K562 (cell line): ENCODE measurements around the gene OLFM4. TPM values are rescaled to one million over a fixed set of nuclear protein-coding genes. Genes with fewer than 3 reads are reported as not detected.

ENCODE experiments used
- ATAC-seq: fragments of 200-7000 bp; cut with Tn5 transposase; 3 replicates; pipeline ENCODE4 v1.9.1; 2020; ENCODE audit warnings: moderate library complexity
- BruUV-seq: library from RNA; stranded (reverse); fragments of 400-500 nt; replicated peaks from 2 replicates; lab custom pipeline; 2021; lab: Mats Ljungman, UMichigan
- CTCF ChIA-PET: fragments of 300-600 bp; formaldehyde crosslinking; extraction: SDS; loops from one replicate; lab custom pipeline; 2021; ENCODE audit warnings: low intra/inter-chr PET ratio; lab: Yijun Ruan, JAX
- POLR2A ChIA-PET: fragments of 300-600, 350-650 bp; sonication (Branson Sonifier 250); formaldehyde crosslinking; extraction: SDS; loops from one replicate; lab custom pipeline; 2021; ENCODE audit warnings: antibody characterized with exemption, inconsistent platforms; lab: Yijun Ruan, JAX
- DNase-seq, 4 experiments: peaks; one replicate each; pipeline versions ENCODE4 v3.0.0 to v3.0.0-alpha.2; 2011 to 2018; ENCODE audit warnings: low spot score in 3 of 4, mixed read lengths in 3 of 4; ENCODE audit errors: extremely low read depth in 1 of 4
- FAIRE-seq: peaks from 2 replicates; lab custom pipeline; 2011; peaks lifted over from hg19 to GRCh38; lab: Jason Lieb, UNC
- H2AFZ ChIP-seq: 2 replicates; pipeline ENCODE4 v1.6.0; 2011; ENCODE audit warnings: low read depth, low read length, control low read depth, inconsistent platforms
- H3K27ac ChIP-seq: fragments of 200-600 bp; 3 replicates; pipeline ENCODE4 v1.8.0; 2011; ENCODE audit warnings: low read depth, mild to moderate bottlenecking, control low read depth, inconsistent platforms, low read length, moderate library complexity, mixed read lengths; ENCODE audit errors: extremely low read depth
- H3K27me3 ChIP-seq, 2 experiments: fragments of 300-600 bp in 1 of 2; 2 replicates in 1 of 2; 3 replicates in 1 of 2; pipeline versions ENCODE4 v1.6.0 to v1.8.0; 2011; ENCODE audit warnings: inconsistent platforms in 2 of 2, low read length in 2 of 2, mild to moderate bottlenecking in 1 of 2, mixed read lengths in 1 of 2, moderate library complexity in 1 of 2; ENCODE audit not compliant: control insufficient read depth in 2 of 2, insufficient read depth in 2 of 2
- H3K36me3 ChIP-seq: fragments of 300-600 bp; 3 replicates; pipeline ENCODE4 v1.8.0; 2011; ENCODE audit warnings: mild to moderate bottlenecking, low read length, inconsistent platforms; ENCODE audit not compliant: control insufficient read depth, insufficient read depth
- H3K4me1 ChIP-seq, 2 experiments: fragments of 200-600 bp in 1 of 2; replicated peaks in 1 of 2; 2 replicates in 1 of 2; 3 replicates in 1 of 2; pipeline versions ENCODE4 v1.5.1 to v1.8.0; 2011; ENCODE audit warnings: inconsistent platforms in 2 of 2, low read length in 2 of 2, mild to moderate bottlenecking in 1 of 2, mixed read lengths in 1 of 2, moderate library complexity in 1 of 2; ENCODE audit not compliant: control insufficient read depth in 2 of 2, insufficient read depth in 2 of 2
- H3K4me2 ChIP-seq: 2 replicates; pipeline ENCODE4 v1.6.1; 2011; ENCODE audit warnings: low read length, control low read depth, inconsistent platforms, mixed read lengths; ENCODE audit not compliant: insufficient read depth
- H3K4me3 ChIP-seq: fragments of 200-600 bp; sonication (generic), shearing (Covaris generic); 2 replicates; pipeline ENCODE4 v1.5.1; 2016; ENCODE audit warnings: control low read depth, inconsistent platforms
- H3K79me2 ChIP-seq: fragments of 200-600 bp; 3 replicates; pipeline ENCODE4 v1.8.0; 2011; ENCODE audit warnings: low read length, inconsistent platforms; ENCODE audit not compliant: control insufficient read depth, insufficient read depth
- H3K9ac ChIP-seq, 2 experiments: 2 replicates each; pipeline versions ENCODE4 v1.6.0 to v1.6.1; 2011; ENCODE audit warnings: low read depth in 2 of 2, low read length in 2 of 2, control low read depth in 1 of 2, inconsistent platforms in 1 of 2, mild to moderate bottlenecking in 1 of 2, mixed read lengths in 1 of 2; ENCODE audit not compliant: insufficient read depth in 1 of 2
- H3K9me1 ChIP-seq: one replicate; pipeline ENCODE4 v1.6.0; 2011; ENCODE audit warnings: inconsistent platforms, mild to moderate bottlenecking, low read length, moderate library complexity; ENCODE audit not compliant: control insufficient read depth, insufficient read depth
- H3K9me3 ChIP-seq: replicated peaks from 2 replicates; pipeline ENCODE4 v1.5.1; 2011; ENCODE audit warnings: low read depth, low read length, inconsistent platforms; ENCODE audit not compliant: control insufficient read depth, insufficient read depth
- H4K20me1 ChIP-seq: replicated peaks from 2 replicates; pipeline ENCODE4 v1.6.1; 2011; ENCODE audit warnings: low read length, inconsistent platforms, mixed read lengths; ENCODE audit not compliant: control insufficient read depth, insufficient read depth
- HDAC1 ChIP-seq, 2 experiments: fragments of 450-650 bp; IDR thresholded peaks; 2 replicates each; pipeline ENCODE4 v1.6.1; 2016 to 2017; ENCODE audit warnings: inconsistent platforms in 1 of 2, mild to moderate bottlenecking in 1 of 2, moderate library complexity in 1 of 2
- MCM7 ChIP-seq, 2 experiments: fragments of 450-650 bp; IDR thresholded peaks; 2 replicates each; pipeline ENCODE4 v1.6.1; 2016 to 2018
- SRF ChIP-seq, 2 experiments: fragments of 250-450, 450-650 bp in 1 of 2; sonication (Bioruptor Pico) in 1 of 2; sonication (generic) in 1 of 2; formaldehyde crosslinking; IDR thresholded peaks; 2 replicates each; pipeline versions ENCODE4 v1.5.0 to v1.5.1; 2020 to 2022; ENCODE audit warnings: mild to moderate bottlenecking in 1 of 2, missing genetic modification reagents in 1 of 2
- TAF1 ChIP-seq: IDR thresholded peaks from 2 replicates; pipeline ENCODE4 v1.6.1; 2011; ENCODE audit warnings: mild to moderate bottlenecking, low read length, moderate library complexity; ENCODE audit not compliant: insufficient read depth, control insufficient read depth, severe bottlenecking; ENCODE audit errors: extremely low read depth
- ZNF589 ChIP-seq: fragments of 200-800 bp; sonication (Bioruptor generic); IDR thresholded peaks from 2 replicates; pipeline ENCODE4 v1.6.1; 2016; ENCODE audit warnings: low read depth, missing genetic modification characterization, missing compliant biosample characterization
- WGBS: fragments of 100-300 bp; shearing (Covaris generic); methylation state at CpG from one replicate; pipeline ENCODE4 v1.1.6; 2016; ENCODE audit warnings: low coverage, mixed read lengths; ENCODE audit not compliant: insufficient coverage; ENCODE audit errors: missing lambda C conversion rate; 5-methylcytosine and 5-hydroxymethylcytosine counted together
- in situ Hi-C: fragments of 300-500 bp; cut with MboI; formaldehyde crosslinking; loops from 4 replicates; pipeline ENCODE4 v1.15.0; 2018; ENCODE audit warnings: inconsistent platforms, mixed read lengths
- intact Hi-C: fragments of 100-400 bp; cut with micrococcal nuclease; formaldehyde crosslinking; loops from 2 replicates; pipeline ENCODE4 v1.14.2; 2022
- polyA plus RNA-seq, 8 experiments: library from polyadenylated mRNA; depleted of rRNA in 4 of 8; stranded (reverse) in 5 of 8; unstranded in 3 of 8; fragments of >200 nt; fragmentation: Nextera tagmentation in 2 of 8; fragmentation: Illumina TruSeq in 1 of 8; extraction: Ambion mirVana in 2 of 8; extraction: Trizol in 1 of 8; gene quantifications; 2 replicates each; pipeline versions ENCODE4 v1.2.1 to v1.2.3, GENCODE V29; 2011 to 2014; ENCODE audit warnings: inconsistent platforms in 1 of 8, missing spikeins in 1 of 8
- total RNA-seq, 7 experiments: library from RNA; depleted of rRNA in 6 of 7; stranded (reverse); fragments of >200 nt in 6 of 7; fragmentation: Illumina TruSeq in 2 of 7; extraction: Trizol in 2 of 7; gene quantifications; 2 replicates each; pipeline versions ENCODE4 v1.2.1 to v1.2.3, GENCODE V29; 2011 to 2021; ENCODE audit warnings: low replicate concordance in 1 of 7
- TF ChIP-seq, protein P1 (sequence below): sonication (generic); formaldehyde crosslinking; IDR thresholded peaks from 2 replicates; pipeline ENCODE4 v1.8.0; 2023; ENCODE audit warnings: mild to moderate bottlenecking, missing genetic modification reagents
- TF ChIP-seq, protein P2 (sequence below): IDR thresholded peaks from 2 replicates; pipeline ENCODE4 v1.6.1; 2011; ENCODE audit not compliant: insufficient read length; ENCODE audit errors: extremely low read depth

OLFM4 gene
- total and polyA plus RNA-seq, 9 of the 15 experiments (the other 6 are each of a cell fraction or from before 2014, with no cell fraction given) = not detected

- TF ChIP-seq, protein P1, sequence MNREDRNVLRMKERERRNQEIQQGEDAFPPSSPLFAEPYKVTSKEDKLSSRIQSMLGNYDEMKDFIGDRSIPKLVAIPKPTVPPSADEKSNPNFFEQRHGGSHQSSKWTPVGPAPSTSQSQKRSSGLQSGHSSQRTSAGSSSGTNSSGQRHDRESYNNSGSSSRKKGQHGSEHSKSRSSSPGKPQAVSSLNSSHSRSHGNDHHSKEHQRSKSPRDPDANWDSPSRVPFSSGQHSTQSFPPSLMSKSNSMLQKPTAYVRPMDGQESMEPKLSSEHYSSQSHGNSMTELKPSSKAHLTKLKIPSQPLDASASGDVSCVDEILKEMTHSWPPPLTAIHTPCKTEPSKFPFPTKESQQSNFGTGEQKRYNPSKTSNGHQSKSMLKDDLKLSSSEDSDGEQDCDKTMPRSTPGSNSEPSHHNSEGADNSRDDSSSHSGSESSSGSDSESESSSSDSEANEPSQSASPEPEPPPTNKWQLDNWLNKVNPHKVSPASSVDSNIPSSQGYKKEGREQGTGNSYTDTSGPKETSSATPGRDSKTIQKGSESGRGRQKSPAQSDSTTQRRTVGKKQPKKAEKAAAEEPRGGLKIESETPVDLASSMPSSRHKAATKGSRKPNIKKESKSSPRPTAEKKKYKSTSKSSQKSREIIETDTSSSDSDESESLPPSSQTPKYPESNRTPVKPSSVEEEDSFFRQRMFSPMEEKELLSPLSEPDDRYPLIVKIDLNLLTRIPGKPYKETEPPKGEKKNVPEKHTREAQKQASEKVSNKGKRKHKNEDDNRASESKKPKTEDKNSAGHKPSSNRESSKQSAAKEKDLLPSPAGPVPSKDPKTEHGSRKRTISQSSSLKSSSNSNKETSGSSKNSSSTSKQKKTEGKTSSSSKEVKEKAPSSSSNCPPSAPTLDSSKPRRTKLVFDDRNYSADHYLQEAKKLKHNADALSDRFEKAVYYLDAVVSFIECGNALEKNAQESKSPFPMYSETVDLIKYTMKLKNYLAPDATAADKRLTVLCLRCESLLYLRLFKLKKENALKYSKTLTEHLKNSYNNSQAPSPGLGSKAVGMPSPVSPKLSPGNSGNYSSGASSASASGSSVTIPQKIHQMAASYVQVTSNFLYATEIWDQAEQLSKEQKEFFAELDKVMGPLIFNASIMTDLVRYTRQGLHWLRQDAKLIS (CRISPR knock-in tag) = no peak
- no peak for TF ChIP-seq TAF1
Measured at GRCh38 chr13:53005626-53006025, 23.0 kb upstream of the OLFM4 start (continued).

DNA sequence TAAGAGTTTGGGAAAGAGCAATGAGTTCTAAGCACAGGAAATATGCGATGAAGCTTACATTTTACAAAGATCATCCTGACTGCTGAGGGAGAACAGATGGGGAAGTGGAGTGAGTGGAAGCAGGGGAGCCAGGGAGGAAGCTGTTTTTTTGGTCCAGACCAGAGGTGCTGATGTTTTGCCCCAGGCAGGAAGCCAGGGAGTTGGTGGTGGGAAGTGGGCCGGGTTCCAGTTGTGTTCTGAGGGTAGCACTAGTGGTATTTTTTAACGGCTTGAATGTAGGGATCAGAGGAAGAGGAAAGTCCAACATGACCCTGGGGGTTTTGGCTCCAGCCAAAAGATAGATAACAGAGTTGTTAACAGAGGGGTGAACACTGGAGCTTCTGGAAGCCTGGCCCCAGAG is 20.7 kb upstream of the OLFM4 start:
- POLR2A ChIA-PET = interaction anchor here (1.1 kb wide), 1 partner anchor 13 kb away, joined by 3 read pairs; no protein-coding TSS in a partner anchor

More for the DNA sequence above, 20.7 kb upstream of the OLFM4 start:
- Histone ChIP-seq H3K27me3 (no peaks in the 10 kb centered on the region), H4K20me1 (no peaks in the 10 kb centered on the region; the same call in 1 of the 2 replicates), H3K4me3 (no peak overlapping the region), H3K4me1 (no peaks in the 10 kb centered on the region), H3K27ac (no peak overlapping the region), H3K9me1 (no peaks in the 10 kb centered on the region), H3K4me2 (no peak overlapping the region), H3K9ac (no peak overlapping the region), H2AFZ (no peak overlapping the region), H3K36me3 (no peaks in the 10 kb centered on the region), H3K9me3 (no peaks in the 10 kb centered on the region), H3K79me2 (no peaks in the 10 kb centered on the region)
- ATAC-seq (no peak), FAIRE-seq (no peak), DNase-seq (no peak)
- WGBS = 0% methylated on average over 2 of the region's 3 CpGs
- BruUV-seq = no TSS peak
- CTCF ChIA-PET = no interaction called here
- intact Hi-C loops = no loop called here
- no peak for TF ChIP-seq SRF (CRISPR knock-in tag; IDR thresholded peaks at IDR 0.05)
- TF ChIP-seq HDAC1 (IDR thresholded peaks at IDR 0.05) = no peak
- no peak for TF ChIP-seq ZNF589 (CRISPR knock-in tag)
- TF ChIP-seq, protein P2, sequence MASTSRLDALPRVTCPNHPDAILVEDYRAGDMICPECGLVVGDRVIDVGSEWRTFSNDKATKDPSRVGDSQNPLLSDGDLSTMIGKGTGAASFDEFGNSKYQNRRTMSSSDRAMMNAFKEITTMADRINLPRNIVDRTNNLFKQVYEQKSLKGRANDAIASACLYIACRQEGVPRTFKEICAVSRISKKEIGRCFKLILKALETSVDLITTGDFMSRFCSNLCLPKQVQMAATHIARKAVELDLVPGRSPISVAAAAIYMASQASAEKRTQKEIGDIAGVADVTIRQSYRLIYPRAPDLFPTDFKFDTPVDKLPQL = no peak
- no peak for TF ChIP-seq MCM7 (IDR thresholded peaks at IDR 0.05)
- in situ Hi-C loops = no loop called here
